HG02981 (cell line): ENCODE results near the gene APOC1.
"Not testable (repeated sequence)": the region's sequence is repeated elsewhere in the genome, so short reads cannot be mapped to it uniquely, and the experiment has no call there.

Experiments
- ATAC-seq: cut with Tn5 transposase; IDR thresholded peaks from one replicate; pipeline ENCODE4 v1.9.1; 2021; ENCODE audit warnings: mild to moderate bottlenecking, moderate library complexity; ENCODE audit not compliant: unreplicated experiment

Gene APOC1

GRCh38 chr19:44888335-44888734, 26.1 kb upstream of the APOC1 start:
- not testable (repeated sequence) for ATAC-seq

GRCh38 chr19:44889830-44890365, 24.5 kb upstream of the APOC1 start:
- no peak for ATAC-seq

DNA sequence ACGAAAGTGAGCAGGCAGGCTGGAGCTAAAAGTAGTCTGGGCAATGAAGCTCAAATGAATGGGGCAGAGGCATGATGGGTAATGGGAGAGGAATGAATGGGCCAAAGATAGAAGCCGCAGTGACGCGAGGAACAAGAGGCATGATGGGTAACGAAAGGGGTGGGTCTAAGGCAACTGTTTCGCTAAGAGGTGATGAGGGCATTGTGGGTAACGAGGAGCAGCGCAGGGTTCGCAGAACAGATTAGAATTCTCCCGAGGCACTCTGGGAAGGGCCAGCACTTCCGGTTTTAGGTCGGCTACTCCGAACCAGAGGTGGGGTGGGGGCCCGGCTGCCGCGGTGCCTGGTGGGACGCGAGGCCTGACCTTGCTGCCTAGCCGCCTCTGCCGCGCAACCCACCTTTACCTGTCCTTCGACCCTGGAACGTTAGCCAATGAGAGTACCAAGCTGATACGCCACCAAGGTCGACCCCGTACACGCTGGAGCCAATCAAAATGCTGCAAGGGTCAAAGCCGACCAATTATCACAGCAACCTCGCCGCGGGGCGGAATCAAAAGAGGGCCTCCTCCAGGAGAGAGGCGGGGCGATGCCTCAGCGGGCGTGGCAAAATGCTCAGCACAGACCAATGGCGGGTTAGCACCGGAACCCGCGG, 23.9 kb upstream of the APOC1 start:
- peak; percentile 78 for ATAC-seq

GRCh38 chr19:44891016-44891882, 23.2 kb upstream of the APOC1 start, which contains the start of gene TOMM40:
Gene TOMM40 (plus strand): TSS chr19:44891254. CDS start chr19:44891416, 162 bp downstream.
- peak; percentile 61 for ATAC-seq

- ATAC-seq: no peak
Measured at GRCh38 chr19:44892932-44893331, 21.5 kb upstream of the APOC1 start.

DNA sequence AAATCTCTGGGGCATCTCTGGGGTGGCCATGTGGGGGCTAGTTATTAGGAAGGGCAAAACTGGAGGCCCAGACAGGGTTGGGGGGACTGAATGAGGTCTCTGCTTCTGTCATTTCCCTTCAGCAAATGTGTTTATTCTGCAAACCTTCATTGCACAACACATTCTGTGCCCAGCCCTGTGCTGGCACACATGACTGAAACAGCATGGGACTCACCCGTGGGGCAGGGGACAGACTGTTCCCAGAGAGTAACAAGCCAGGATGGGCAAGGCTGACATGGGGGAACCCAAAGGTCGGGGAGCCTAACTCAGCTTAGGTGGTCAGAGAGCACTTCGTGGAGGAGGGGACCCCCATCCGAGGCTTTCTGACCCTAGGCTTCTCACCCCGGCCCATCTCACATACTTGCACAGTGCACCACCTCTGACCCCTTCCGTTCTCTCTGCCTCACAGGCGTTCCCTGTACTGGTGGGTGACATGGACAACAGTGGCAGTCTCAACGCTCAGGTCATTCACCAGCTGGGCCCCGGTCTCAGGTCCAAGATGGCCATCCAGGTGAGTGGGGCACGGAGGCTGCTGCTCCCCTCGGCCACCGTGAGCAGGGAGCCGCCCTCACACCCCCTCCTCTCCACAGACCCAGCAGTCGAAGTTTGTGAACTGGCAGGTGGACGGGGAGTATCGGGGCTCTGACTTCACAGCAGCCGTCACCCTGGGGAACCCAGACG, 20.9 kb upstream of the APOC1 start:
- no peak for ATAC-seq

GRCh38 chr19:44894052-44894400, 20.4 kb upstream of the APOC1 start:
- ATAC-seq: no peak

DNA sequence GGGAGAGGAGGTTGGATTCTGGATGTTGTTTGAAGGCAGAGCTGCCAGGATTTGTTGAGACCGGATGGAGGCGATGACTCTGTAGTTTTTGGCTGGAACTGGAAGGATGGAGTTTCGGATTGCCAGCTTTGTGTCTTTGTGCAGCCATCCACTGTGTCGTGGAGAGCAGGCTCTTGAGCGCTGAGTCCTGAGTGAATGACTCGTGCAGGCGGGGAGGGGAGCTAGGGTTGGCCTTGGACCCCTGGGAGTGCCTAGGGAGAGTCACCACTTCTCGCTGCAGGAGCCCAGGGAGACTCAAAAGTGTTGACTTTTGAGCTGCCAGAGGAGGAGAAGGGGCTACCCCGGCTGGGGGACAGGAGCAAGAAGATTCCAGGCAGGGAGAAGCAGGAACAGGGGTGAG, 19.5 kb upstream of the APOC1 start:
- no peak for ATAC-seq

DNA sequence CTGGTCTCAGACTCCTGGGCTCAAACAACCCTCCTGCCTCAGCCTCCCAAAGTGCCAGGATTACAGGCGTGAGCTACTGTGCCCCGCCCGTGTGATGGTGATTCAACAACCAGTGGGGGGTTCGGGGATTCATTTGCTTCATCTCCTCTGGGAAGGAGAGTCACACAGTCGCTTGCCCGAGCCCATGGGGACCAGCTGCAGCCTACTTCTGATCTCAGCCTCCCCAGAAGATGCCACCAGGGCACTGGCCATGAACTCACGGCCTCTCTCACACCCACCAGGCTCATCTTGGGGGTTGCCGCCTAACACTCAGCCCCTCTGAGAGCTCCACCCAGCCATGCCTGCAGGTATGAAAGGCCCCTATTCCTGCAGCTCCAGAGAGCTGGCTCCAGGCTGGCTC, 16.6 kb upstream of the APOC1 start:
- no peak for ATAC-seq

DNA sequence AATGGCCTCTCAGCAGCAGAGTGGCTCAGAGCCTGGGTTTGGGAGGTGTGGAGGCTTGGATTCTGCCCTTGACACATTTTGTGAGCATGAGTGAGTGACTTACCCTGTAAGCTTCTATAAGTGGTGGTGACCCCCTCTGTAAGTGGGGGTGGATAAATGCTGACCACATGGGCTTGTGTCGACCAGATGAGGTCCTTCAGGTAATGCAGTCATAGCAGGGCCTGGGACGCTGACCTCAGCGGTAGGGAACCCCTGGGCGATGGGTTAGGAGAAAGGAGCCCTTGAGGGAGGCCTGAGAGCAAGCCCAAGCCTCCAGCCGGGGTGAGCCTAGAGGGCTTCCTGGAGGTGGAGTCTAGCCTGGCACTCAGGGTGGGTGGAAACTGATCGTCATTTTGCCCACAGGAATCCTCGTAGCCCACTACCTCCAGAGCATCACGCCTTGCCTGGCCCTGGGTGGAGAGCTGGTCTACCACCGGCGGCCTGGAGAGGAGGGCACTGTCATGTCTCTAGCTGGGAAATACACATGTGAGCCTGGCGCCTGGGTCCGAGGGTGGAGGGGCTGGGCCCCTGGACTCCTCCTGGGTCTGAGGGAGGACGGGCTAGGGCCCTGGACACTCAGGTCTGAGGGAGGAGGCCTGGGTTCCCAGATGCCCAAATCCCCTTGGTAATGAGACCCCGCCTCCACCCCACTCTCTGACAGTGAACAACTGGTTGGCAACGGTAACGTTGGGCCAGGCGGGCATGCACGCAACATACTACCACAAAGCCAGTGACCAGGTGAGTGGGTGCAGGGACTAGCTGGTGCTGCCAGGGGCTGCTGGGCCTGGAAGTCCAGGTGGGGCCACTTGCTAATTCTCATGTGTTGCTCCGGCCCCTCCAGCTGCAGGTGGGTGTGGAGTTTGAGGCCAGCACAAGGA, 13.8 kb upstream of the APOC1 start:
- ATAC-seq: no peak

GRCh38 chr19:44903216-44903601, 11.2 kb upstream of the APOC1 start:
- no peak for ATAC-seq

DNA sequence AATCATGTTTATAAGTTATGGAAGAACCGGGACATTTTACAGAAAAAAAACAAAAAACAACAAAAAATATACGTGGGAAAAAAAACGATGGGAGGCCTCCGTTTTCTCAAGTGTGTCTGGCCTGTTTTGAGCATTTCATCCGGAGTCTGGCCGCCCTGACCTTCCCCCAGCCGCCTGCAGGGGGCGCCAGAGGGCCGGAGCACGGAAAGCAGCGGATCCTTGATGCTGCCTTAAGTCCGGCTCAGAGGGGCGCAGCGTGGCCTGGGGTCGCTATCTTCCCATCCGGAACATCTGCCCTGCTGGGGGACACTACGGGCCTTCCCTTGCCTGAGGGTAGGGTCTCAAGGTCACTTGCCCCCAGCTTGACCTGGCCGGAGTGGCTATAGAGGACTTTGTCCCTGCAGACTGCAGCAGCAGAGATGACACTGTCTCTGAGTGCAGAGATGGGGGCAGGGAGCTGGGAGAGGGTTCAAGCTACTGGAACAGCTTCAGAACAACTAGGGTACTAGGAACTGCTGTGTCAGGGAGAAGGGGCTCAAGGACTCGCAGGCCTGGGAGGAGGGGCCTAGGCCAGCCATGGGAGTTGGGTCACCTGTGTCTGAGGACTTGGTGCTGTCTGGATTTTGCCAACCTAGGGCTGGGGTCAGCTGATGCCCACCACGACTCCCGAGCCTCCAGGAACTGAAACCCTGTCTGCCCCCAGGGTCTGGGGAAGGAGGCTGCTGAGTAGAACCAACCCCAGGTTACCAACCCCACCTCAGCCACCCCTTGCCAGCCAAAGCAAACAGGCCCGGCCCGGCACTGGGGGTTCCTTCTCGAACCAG, 10.6 kb upstream of the APOC1 start:
- no peak for ATAC-seq

- no peak for ATAC-seq
Measured at GRCh38 chr19:44904426-44904994, 9.9 kb upstream of the APOC1 start.

DNA sequence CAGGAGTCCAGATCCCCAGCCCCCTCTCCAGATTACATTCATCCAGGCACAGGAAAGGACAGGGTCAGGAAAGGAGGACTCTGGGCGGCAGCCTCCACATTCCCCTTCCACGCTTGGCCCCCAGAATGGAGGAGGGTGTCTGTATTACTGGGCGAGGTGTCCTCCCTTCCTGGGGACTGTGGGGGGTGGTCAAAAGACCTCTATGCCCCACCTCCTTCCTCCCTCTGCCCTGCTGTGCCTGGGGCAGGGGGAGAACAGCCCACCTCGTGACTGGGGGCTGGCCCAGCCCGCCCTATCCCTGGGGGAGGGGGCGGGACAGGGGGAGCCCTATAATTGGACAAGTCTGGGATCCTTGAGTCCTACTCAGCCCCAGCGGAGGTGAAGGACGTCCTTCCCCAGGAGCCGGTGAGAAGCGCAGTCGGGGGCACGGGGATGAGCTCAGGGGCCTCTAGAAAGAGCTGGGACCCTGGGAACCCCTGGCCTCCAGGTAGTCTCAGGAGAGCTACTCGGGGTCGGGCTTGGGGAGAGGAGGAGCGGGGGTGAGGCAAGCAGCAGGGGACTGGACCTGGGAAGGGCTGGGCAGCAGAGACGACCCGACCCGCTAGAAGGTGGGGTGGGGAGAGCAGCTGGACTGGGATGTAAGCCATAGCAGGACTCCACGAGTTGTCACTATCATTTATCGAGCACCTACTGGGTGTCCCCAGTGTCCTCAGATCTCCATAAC, 8.8 kb upstream of the APOC1 start, which contains the start of gene APOE:
APOE (plus strand) TSS at position 360 of the 724 bp plus-strand sequence. CDS start 829 bp downstream, outside the sequence.
- ATAC-seq: no peak

- ATAC-seq: no peak
Measured at GRCh38 chr19:44907613-44908012, 6.8 kb upstream of the APOC1 start.

GRCh38 chr19:44908074-44908835, 6.2 kb upstream of the APOC1 start:
- ATAC-seq: no peak

GRCh38 chr19:44908836-44909261, 5.6 kb upstream of the APOC1 start:
- no peak for ATAC-seq

DNA sequence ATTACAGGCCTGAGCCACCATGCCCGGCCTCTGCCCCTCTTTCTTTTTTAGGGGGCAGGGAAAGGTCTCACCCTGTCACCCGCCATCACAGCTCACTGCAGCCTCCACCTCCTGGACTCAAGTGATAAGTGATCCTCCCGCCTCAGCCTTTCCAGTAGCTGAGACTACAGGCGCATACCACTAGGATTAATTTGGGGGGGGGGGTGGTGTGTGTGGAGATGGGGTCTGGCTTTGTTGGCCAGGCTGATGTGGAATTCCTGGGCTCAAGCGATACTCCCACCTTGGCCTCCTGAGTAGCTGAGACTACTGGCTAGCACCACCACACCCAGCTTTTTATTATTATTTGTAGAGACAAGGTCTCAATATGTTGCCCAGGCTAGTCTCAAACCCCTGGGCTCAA, 4.6 kb upstream of the APOC1 start:
- ATAC-seq: no peak
